GM18951 (cell line): Measurements from ENCODE around the gene DDX23.

Experiments
- POLR2A ChIP-seq: IDR thresholded peaks from 4 replicates; pipeline ENCODE4 v1.6.1; 2011; ENCODE audit warnings: mild to moderate bottlenecking; ENCODE audit not compliant: insufficient read length, insufficient read depth; ENCODE audit errors: extremely low read depth
- in situ Hi-C: fragments of 300-500 bp; cut with MboI; formaldehyde crosslinking; loops from one replicate; pipeline ENCODE4 v1.12.0; 2022; ENCODE audit warnings: low sequenced_read_pairs, mixed read lengths, inconsistent platforms; ENCODE audit not compliant: unreplicated experiment

The DDX23 gene

GRCh38 chr12:48812389-48812788 lies 39.6 kb downstream of the DDX23 start:
- in situ Hi-C loops = no loop called here
- no peak for TF ChIP-seq POLR2A

- TF ChIP-seq POLR2A = no peak
- in situ Hi-C loops = no loop called here
These were observed 40.4 kb downstream of the DDX23 start for GRCh38 chr12:48811437-48812090.

GRCh38 chr12:48810903-48811431 lies 41.0 kb downstream of the DDX23 start:
- no peak for TF ChIP-seq POLR2A
- in situ Hi-C loops = no loop called here

GRCh38 chr12:48807981-48808380 lies 44.0 kb downstream of the DDX23 start:
- no peak for TF ChIP-seq POLR2A
- in situ Hi-C loops = no loop called here

- in situ Hi-C loops = no loop called here
- no peak for TF ChIP-seq POLR2A
These were observed 48.3 kb downstream of the DDX23 start for GRCh38 chr12:48803675-48804074.

- no peak for TF ChIP-seq POLR2A
- in situ Hi-C loops = no loop called here
These were observed 51.0 kb downstream of the DDX23 start for GRCh38 chr12:48800971-48801370.

- in situ Hi-C loops = no loop called here
- no peak for TF ChIP-seq POLR2A
These were observed 51.5 kb downstream of the DDX23 start for GRCh38 chr12:48800457-48800856.

GRCh38 chr12:48796976-48797375 lies 55.0 kb downstream of the DDX23 start:
- in situ Hi-C loops = loop anchor here (5.0 kb wide), 1 partner anchor 45 kb away; no protein-coding TSS in a partner anchor
- no peak for TF ChIP-seq POLR2A

GRCh38 chr12:48795550-48796455 lies 56.2 kb downstream of the DDX23 start:
- in situ Hi-C loops = loop anchor here (5.0 kb wide), 1 partner anchor 44 kb away; no protein-coding TSS in a partner anchor
- TF ChIP-seq POLR2A = no peak

GRCh38 chr12:48794870-48795269 lies 57.1 kb downstream of the DDX23 start:
- no peak for TF ChIP-seq POLR2A
- in situ Hi-C loops = loop anchor here (5.0 kb wide), 1 partner anchor 43 kb away; no protein-coding TSS in a partner anchor

- no peak for TF ChIP-seq POLR2A
- in situ Hi-C loops = no loop called here
These were observed 58.3 kb downstream of the DDX23 start for GRCh38 chr12:48793696-48794095.

- TF ChIP-seq POLR2A = no peak
- in situ Hi-C loops = no loop called here
These were observed 62.1 kb downstream of the DDX23 start for GRCh38 chr12:48789858-48790326.
